SK-N-SH (cell line): Measurements from ENCODE around the gene HVCN1. TPM values are rescaled to one million over a fixed set of nuclear protein-coding genes. Genes with fewer than 3 reads are reported as not detected.

Experiments
- CTCF ChIA-PET: fragments of 300-600, 350-600 bp; formaldehyde crosslinking; extraction: SDS; loops from one replicate; lab custom pipeline; 2021; lab: Yijun Ruan, JAX
- POLR2A ChIA-PET: fragments of 350-600 bp; sonication (Branson Sonifier 250); formaldehyde crosslinking; extraction: SDS; loops from one replicate; lab custom pipeline; 2020; ENCODE audit warnings: antibody characterized with exemption, inconsistent platforms; lab: Yijun Ruan, JAX
- DNase-seq: peaks from one replicate; pipeline ENCODE4 v3.0.0; 2012
- H2AFZ ChIP-seq: fragments of 200-600 bp; sonication (generic); 2 replicates; pipeline ENCODE4 v1.8.1; 2016; ENCODE audit warnings: antibody characterized with exemption, mild to moderate bottlenecking, low read depth
- H3F3A ChIP-seq: fragments of 200-600 bp; sonication (generic); replicated peaks from 2 replicates; pipeline ENCODE3; 2016; ENCODE audit warnings: antibody characterized with exemption, mild to moderate bottlenecking; ENCODE audit not compliant: insufficient read depth
- H3K27ac ChIP-seq, 2 experiments: fragments of 200-500 bp in 1 of 2; fragments of 200-600 bp in 1 of 2; sonication (Bioruptor generic) in 1 of 2; sonication (generic), shearing (Covaris generic) in 1 of 2; 2 replicates each; pipeline versions ENCODE4 v1.5.1 to v1.6.1; 2014 to 2016; ENCODE audit warnings: low read depth in 2 of 2, inconsistent platforms in 1 of 2, low read length in 1 of 2, mild to moderate bottlenecking in 1 of 2, mixed read lengths in 1 of 2
- H3K27me3 ChIP-seq: fragments of 200-600 bp; sonication (generic), shearing (Covaris generic); 2 replicates; pipeline ENCODE4 v1.6.1; 2016; ENCODE audit warnings: mixed run types; ENCODE audit not compliant: insufficient read depth
- H3K36me3 ChIP-seq, 2 experiments: fragments of 200-500 bp in 1 of 2; fragments of 200-600 bp in 1 of 2; sonication (Bioruptor generic) in 1 of 2; sonication (generic) in 1 of 2; replicated peaks in 1 of 2; 2 replicates each; pipeline versions ENCODE3 to v1.5.1; 2014 to 2016; ENCODE audit warnings: low read length in 1 of 2, mild to moderate bottlenecking in 1 of 2; ENCODE audit not compliant: insufficient read depth in 2 of 2, control insufficient read depth in 1 of 2
- H3K4me1 ChIP-seq, 2 experiments: fragments of 200-500 bp in 1 of 2; fragments of 200-600 bp in 1 of 2; sonication (Bioruptor generic) in 1 of 2; sonication (generic), shearing (Covaris generic) in 1 of 2; 2 replicates each; pipeline versions ENCODE4 v1.5.1 to v1.6.1; 2014 to 2016; ENCODE audit warnings: low read depth in 1 of 2, low read length in 1 of 2, mixed run types in 1 of 2; ENCODE audit not compliant: insufficient read depth in 2 of 2, control insufficient read depth in 1 of 2
- H3K4me2 ChIP-seq: fragments of 200-600 bp; sonication (generic), shearing (Covaris generic); 2 replicates; pipeline ENCODE4 v1.6.1; 2017; ENCODE audit warnings: mixed run types
- H3K4me3 ChIP-seq, 2 experiments: fragments of 200-500 bp in 1 of 2; fragments of 200-600 bp in 1 of 2; sonication (Bioruptor generic) in 1 of 2; sonication (generic), shearing (Covaris generic) in 1 of 2; 2 replicates each; pipeline versions ENCODE4 v1.5.1 to v1.8.1; 2014 to 2016; ENCODE audit warnings: low read depth in 2 of 2, inconsistent platforms in 1 of 2, low read length in 1 of 2, mild to moderate bottlenecking in 1 of 2, mixed read lengths in 1 of 2, moderate library complexity in 1 of 2
- H3K79me2 ChIP-seq: fragments of 200-600 bp; sonication (generic); 2 replicates; pipeline ENCODE4 v1.8.1; 2017; ENCODE audit warnings: mild to moderate bottlenecking; ENCODE audit not compliant: insufficient read depth
- H3K9ac ChIP-seq: fragments of 200-600 bp; sonication (generic); 2 replicates; pipeline ENCODE4 v1.6.1; 2017; ENCODE audit warnings: mixed run types
- H3K9me2 ChIP-seq: fragments of 200-600 bp; sonication (generic); 2 replicates; pipeline ENCODE4 v1.6.1; 2017; ENCODE audit warnings: mixed run types
- H3K9me3 ChIP-seq: fragments of 200-600 bp; sonication (generic); 2 replicates; pipeline ENCODE4 v1.6.1; 2017; ENCODE audit warnings: mixed run types, mild to moderate bottlenecking, moderate library complexity
- H4K20me1 ChIP-seq: fragments of 200-600 bp; sonication (generic); 2 replicates; pipeline ENCODE4 v1.6.1; 2017; ENCODE audit warnings: mild to moderate bottlenecking, mixed run types; ENCODE audit not compliant: insufficient read depth
- CHD2 ChIP-seq: fragments of 150-350 bp; IDR thresholded peaks from 2 replicates; pipeline ENCODE4 v1.6.1; 2018; ENCODE audit warnings: low read length; ENCODE audit not compliant: partially characterized antibody
- EZH2phosphoT487 ChIP-seq: fragments of 200-600 bp; sonication (generic); IDR thresholded peaks from 2 replicates; pipeline ENCODE4 v1.6.1; 2017; ENCODE audit warnings: low read depth, mixed run types, mild to moderate bottlenecking, antibody characterized with exemption, moderate library complexity, borderline replicate concordance
- GABPA ChIP-seq: IDR thresholded peaks from 2 replicates; pipeline ENCODE4 v1.4.0; 2012; ENCODE audit warnings: low read depth, mild to moderate bottlenecking
- MEF2A ChIP-seq: IDR thresholded peaks from 2 replicates; pipeline ENCODE4 v1.4.0; 2012; ENCODE audit warnings: low read depth, borderline replicate concordance
- NFIC ChIP-seq: IDR thresholded peaks from 2 replicates; pipeline ENCODE4 v1.4.0; 2012; ENCODE audit warnings: borderline replicate concordance
- SMC3 ChIP-seq: IDR thresholded peaks from 2 replicates; pipeline ENCODE4 v1.6.1; 2012; ENCODE audit warnings: low read depth, low read length, improper control_type of control experiment
- TAF1 ChIP-seq: IDR thresholded peaks from 2 replicates; pipeline ENCODE4 v1.6.1; 2012; ENCODE audit warnings: low read depth, mild to moderate bottlenecking, low read length, moderate library complexity, borderline replicate concordance
- TCF12 ChIP-seq: IDR thresholded peaks from 2 replicates; pipeline ENCODE4 v1.4.0; 2012
- YY1 ChIP-seq: IDR thresholded peaks from 2 replicates; pipeline ENCODE4 v1.4.0; 2012; ENCODE audit warnings: low read depth, mild to moderate bottlenecking
- whole genome bisulfite sequencing: methylation state at CpG from one replicate; pipeline ENCODE4 v1.1.6; 2017; ENCODE audit warnings: low lambda C conversion rate; 5-methylcytosine and 5-hydroxymethylcytosine counted together
- polyA plus RNA-seq, 3 experiments: library from polyadenylated mRNA; depleted of rRNA; stranded (reverse); fragments of >200 nt; gene quantifications; 2 replicates each; pipeline ENCODE4 v1.2.3, GENCODE V29; 2012
- TF ChIP-seq, protein P1 (sequence below): fragments of 150-350 bp; IDR thresholded peaks from 2 replicates; pipeline ENCODE4 v1.6.1; 2017; ENCODE audit warnings: antibody characterized with exemption, low read length, low read depth, borderline replicate concordance
- TF ChIP-seq, protein P2 (sequence below): IDR thresholded peaks from 2 replicates; pipeline ENCODE4 v1.4.0; 2012; ENCODE audit warnings: low read depth, borderline replicate concordance
- TF ChIP-seq, protein P3 (sequence below): fragments of 150-350 bp; IDR thresholded peaks from 2 replicates; pipeline ENCODE4 v1.6.1; 2016; ENCODE audit warnings: mild to moderate bottlenecking, low read depth, low read length

Gene HVCN1, protein sequence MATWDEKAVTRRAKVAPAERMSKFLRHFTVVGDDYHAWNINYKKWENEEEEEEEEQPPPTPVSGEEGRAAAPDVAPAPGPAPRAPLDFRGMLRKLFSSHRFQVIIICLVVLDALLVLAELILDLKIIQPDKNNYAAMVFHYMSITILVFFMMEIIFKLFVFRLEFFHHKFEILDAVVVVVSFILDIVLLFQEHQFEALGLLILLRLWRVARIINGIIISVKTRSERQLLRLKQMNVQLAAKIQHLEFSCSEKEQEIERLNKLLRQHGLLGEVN
- 0.03 TPM in 2 replicates for polyA plus RNA-seq (2012; rRNA removed)
- polyA plus RNA-seq (2012; cell fraction: cytosol; rRNA removed), result 0.03 and 0.10 TPM in 2 replicates
- polyA plus RNA-seq (2012; cell fraction: nucleus; rRNA removed), result 0.09 TPM in 1 of 2 replicates, not detected in the other

DNA sequence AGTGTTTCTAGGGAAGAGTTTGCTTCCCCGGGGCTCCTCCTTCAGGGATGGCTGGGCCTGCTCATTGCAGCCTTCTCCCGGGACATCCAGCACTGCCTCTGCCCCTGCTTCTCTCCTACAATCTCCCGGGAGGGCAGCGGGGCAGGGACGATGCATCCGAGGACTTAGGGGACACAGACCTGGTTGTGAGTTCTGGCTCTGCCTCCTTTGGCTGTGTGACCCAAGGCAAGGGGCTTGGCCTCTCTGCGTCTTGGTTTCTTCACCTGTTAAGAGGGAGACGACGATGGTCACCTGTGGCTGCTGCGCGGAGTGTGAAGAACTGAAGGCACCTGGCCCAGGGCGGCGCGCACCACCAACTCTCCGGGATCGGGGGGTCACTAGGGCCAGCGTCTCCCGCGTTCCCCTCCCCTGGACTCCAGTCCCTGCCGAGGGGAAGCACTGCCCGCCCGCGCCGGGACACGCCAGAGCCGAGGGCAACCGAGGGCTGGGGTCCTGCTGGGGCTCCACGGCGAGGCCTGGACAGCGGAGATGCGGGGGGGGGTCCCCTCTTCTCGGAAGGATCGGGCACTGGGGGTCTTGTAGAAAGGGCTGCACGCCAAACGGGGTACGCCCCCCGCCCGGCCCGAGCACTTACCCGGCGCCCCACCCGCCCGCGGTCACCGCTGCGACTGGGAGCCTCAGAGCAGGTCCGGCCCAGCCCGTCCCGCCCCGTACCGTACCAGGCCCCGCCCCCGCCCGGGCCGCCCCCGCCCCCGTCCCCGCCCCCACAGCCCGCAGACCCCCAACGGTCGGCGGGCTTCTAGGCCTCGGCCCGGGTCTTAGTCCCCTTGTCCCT lies at the start of gene HVCN1:
HVCN1 (minus strand) TSS at position 670 of the 835 bp plus-strand sequence. CDS start 5,870 bp downstream, outside the sequence.
- Histone ChIP-seq H3K36me3 (no peaks in the 10 kb centered on the region), H2AFZ (no peak within 1 kb of the TSS), H3K4me2 (peak within 1 kb of the TSS; percentile 28; the same call in 1 of the 2 replicates), H4K20me1 (no peaks in the 10 kb centered on the region), H3K27me3 (peaks cover 27% of the 10 kb centered on the region), H3K4me1 (peaks cover 0 to under 1% of the 10 kb centered on the region in 2 experiments; a peak in 1 of 4 replicates), H3F3A (no peaks in the 10 kb centered on the region), H3K4me3 (peak within 1 kb of the TSS in 1 of 2 experiments; percentile 32; a peak in 2 of 4 replicates), H3K27ac (no peak within 1 kb of the TSS), H3K9me3 (no peaks in the 10 kb centered on the region), H3K9ac (no peak within 1 kb of the TSS), H3K79me2 (no peaks in the 10 kb centered on the region)
- 50% methylated on average over 7 of the region's 64 CpGs for WGBS
- POLR2A ChIA-PET, result interaction anchor here (0.6 kb wide), 1 partner anchor 55 kb away, joined by 3 read pairs; no protein-coding TSS in a partner anchor
- TF ChIP-seq GABPA (no peak), NFIC (no peak), EZH2phosphoT487 (no peak), TCF12 (no peak), MEF2A (no peak), SMC3 (no peak), TAF1 (no peak), CHD2 (no peak), YY1 (no peak)
- TF ChIP-seq, protein P1, sequence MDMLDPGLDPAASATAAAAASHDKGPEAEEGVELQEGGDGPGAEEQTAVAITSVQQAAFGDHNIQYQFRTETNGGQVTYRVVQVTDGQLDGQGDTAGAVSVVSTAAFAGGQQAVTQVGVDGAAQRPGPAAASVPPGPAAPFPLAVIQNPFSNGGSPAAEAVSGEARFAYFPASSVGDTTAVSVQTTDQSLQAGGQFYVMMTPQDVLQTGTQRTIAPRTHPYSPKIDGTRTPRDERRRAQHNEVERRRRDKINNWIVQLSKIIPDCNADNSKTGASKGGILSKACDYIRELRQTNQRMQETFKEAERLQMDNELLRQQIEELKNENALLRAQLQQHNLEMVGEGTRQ, result no peak
- TF ChIP-seq, protein P2, sequence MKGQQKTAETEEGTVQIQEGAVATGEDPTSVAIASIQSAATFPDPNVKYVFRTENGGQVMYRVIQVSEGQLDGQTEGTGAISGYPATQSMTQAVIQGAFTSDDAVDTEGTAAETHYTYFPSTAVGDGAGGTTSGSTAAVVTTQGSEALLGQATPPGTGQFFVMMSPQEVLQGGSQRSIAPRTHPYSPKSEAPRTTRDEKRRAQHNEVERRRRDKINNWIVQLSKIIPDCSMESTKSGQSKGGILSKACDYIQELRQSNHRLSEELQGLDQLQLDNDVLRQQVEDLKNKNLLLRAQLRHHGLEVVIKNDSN, result no peak
- TF ChIP-seq, protein P3, sequence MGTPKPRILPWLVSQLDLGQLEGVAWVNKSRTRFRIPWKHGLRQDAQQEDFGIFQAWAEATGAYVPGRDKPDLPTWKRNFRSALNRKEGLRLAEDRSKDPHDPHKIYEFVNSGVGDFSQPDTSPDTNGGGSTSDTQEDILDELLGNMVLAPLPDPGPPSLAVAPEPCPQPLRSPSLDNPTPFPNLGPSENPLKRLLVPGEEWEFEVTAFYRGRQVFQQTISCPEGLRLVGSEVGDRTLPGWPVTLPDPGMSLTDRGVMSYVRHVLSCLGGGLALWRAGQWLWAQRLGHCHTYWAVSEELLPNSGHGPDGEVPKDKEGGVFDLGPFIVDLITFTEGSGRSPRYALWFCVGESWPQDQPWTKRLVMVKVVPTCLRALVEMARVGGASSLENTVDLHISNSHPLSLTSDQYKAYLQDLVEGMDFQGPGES, result no peak
- TF ChIP-seq, all 33 proteins: peak for 0
- no peaks in the 10 kb centered on the region for H3K9me2 ChIP-seq
- DNase-seq, result peak; percentile 77
- CTCF ChIA-PET, result interaction anchor here (1.5 kb wide), 1 partner anchor 220 kb away, joined by 6 read pairs; the partner anchor contains the start of gene FAM216A
